ENCODE measurements around the gene DLX2.

DLX2 gene

GRCh38 chr2:172094294-172095145, 8.2 kb downstream of the DLX2 start:
- no peak for DNase-seq (ENCODE audit: low read depth in 3 of 3, low spot score in 1 of 3)

GRCh38 chr2:172093416-172094293, 9.0 kb downstream of the DLX2 start:
- no peak for DNase-seq (ENCODE audit: low read depth in 3 of 3, low spot score in 1 of 3)

DNA sequence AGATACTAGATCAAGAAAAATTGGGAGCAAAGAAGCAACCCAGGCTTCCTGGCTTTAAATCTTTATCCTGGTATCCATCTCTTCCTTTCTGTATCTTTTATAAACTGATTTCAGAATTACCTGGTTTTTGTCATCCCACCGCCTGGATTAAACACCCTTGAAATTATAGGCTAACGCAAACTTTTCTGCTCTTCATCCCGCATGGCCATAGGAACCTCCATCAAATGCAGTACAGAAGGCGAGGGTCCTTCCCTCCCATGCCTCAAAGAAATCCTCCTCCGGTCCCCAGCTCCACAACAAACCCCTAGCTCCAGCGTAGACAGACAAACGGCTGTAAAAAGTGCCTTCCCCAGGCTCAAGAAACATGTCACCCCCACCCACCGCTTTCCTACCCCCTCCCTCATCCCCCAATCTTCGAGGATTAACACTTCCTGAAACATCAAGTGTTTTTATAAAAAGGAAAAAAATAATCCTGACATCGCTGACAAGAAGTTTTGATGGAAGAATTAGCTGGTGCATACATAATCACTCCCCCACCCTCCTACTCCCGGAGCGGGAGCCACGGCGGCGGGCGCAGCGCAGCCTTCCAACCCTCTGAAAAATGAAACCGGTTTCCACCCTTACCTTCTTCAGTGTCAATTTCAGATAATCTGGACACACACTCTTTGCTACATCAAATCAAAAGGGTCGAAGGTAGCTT, 9.8 kb downstream of the DLX2 start:
- DNase-seq (ENCODE audit: low read depth in 3 of 3, low spot score in 1 of 3), result no peak

DNA sequence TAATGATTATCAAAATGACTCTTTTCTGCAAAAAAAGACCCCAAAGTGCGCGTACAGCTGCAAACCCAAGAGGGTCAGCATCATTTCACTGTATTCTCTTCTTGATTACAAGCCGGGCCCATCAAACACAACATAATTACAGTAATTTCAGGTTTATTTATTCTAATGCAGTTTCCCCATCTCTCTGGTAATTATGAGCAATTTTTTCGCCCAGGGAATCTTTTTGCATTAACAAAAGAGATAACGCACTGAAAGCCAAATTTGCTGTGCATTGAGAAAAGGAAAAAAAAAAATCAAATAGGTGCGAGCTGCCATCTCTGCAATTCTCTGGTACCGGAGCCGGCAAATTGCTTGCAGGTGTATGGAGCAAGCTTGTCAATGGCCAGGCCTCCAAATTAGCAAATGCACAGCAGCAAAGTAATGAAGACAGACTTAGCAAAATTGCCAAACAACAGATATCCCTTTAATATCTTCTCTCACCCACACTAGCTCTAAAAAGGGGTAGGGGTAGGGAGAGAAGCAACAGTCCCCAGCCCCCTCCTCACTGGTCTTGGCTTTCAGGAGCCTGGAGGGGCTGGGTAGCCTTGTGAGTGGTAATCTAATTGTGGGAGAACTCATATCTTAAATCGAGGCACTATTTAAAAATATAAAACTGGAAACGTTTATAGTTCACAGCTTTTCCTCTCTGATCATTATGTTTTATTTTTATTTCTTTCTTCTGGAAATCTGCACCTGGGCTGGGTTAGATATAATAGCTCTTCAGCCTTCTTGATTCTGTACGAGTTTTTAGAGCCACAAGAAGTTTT, 10.7 kb downstream of the DLX2 start:
- no peak for DNase-seq (ENCODE audit: low read depth in 3 of 3, low spot score in 1 of 3)

DNA sequence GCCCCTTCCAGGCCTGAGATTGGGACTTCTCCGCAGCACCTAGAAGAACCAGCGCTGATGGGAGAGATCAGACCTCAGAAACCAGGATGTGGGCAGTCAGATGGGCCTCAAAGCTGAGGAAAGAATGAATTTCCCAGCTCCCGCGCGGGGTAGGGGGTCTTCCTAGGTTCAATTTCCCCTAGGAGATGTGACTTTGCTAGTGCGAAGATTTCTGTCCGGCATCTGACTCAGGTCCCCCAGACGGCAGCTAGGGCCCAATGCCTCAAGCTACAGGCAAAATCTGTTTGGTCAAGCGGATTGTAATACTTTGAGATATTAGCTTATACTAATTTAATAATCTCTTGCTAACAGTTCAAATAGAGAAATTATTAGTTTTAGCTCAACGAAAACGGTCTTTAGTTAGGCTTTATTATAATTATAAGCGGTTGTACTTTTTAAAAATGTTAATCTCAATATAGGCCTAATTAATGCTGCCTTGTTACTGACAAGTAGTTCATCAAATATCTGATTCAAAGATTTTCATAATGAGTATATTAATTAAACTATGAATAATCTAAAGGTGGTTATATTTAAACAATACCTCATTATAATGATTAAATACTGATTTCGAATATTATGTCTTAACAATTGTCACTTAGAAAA, 11.6 kb downstream of the DLX2 start:
- DNase-seq (ENCODE audit: low read depth in 3 of 3, low spot score in 1 of 3), result no peak

- DNase-seq (ENCODE audit: low read depth in 3 of 3, low spot score in 1 of 3), result no peak
Observed at GRCh38 chr2:172090044-172090961, 12.4 kb downstream of the DLX2 start.

- no peak for DNase-seq (ENCODE audit: low read depth in 3 of 3, low spot score in 1 of 3)
Observed at GRCh38 chr2:172089633-172090032, 13.1 kb downstream of the DLX2 start.

- DNase-seq (ENCODE audit: low read depth in 3 of 3, low spot score in 1 of 3), result no peak
Observed at GRCh38 chr2:172089005-172089504, 13.6 kb downstream of the DLX2 start.

GRCh38 chr2:172088245-172089004, 14.3 kb downstream of the DLX2 start:
- no peak for DNase-seq (ENCODE audit: low read depth in 3 of 3, low spot score in 1 of 3)

DNA sequence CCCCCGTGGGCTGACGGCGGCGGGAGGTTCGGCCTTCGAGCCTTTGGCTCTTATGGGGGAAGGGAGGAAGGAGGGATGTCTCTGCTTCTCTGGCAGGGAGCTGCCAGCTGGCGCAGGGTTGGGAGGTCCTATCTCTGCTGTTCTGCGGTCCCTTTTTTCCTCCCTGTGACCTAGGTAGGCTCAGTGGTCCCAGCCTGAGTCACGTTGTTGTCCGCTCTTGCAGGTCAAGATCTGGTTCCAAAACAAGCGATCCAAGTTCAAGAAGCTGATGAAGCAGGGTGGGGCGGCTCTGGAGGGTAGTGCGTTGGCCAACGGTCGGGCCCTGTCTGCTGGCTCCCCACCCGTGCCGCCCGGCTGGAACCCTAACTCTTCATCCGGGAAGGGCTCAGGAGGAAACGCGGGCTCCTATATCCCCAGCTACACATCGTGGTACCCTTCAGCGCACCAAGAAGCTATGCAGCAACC, 14.9 kb downstream of the DLX2 start:
- DNase-seq (ENCODE audit: low read depth in 3 of 3, low spot score in 1 of 3), result no peak

DNA sequence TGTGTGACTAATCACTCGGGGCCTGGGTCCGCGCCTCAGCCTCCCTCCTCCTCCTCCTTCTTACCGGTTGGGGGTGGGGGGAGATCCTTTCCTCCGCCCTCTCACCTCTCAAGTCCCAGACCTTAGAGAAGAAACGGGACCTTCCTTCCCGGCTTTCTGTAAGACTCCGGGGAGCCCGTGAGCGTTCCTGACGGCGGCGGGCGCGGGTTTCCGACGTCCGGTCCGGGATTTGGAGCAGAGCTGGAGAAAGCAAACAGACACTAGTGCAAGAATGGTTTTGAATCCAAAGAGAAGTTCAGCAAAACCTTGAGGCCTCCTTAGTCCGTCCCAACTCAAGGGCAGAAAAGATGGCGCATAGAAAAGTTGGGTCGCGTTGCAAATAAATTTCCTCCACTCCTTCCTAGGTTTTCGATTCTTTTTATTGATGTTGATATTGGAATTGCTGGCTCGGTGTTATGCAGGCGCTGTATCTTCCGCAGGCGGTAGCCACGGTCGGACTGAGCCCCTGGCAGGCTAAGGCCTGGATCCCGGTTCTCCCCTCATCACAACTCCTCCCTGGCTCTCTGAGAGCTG, 15.4 kb downstream of the DLX2 start:
- DNase-seq (ENCODE audit: low read depth in 3 of 3, low spot score in 1 of 3), result no peak

DNA sequence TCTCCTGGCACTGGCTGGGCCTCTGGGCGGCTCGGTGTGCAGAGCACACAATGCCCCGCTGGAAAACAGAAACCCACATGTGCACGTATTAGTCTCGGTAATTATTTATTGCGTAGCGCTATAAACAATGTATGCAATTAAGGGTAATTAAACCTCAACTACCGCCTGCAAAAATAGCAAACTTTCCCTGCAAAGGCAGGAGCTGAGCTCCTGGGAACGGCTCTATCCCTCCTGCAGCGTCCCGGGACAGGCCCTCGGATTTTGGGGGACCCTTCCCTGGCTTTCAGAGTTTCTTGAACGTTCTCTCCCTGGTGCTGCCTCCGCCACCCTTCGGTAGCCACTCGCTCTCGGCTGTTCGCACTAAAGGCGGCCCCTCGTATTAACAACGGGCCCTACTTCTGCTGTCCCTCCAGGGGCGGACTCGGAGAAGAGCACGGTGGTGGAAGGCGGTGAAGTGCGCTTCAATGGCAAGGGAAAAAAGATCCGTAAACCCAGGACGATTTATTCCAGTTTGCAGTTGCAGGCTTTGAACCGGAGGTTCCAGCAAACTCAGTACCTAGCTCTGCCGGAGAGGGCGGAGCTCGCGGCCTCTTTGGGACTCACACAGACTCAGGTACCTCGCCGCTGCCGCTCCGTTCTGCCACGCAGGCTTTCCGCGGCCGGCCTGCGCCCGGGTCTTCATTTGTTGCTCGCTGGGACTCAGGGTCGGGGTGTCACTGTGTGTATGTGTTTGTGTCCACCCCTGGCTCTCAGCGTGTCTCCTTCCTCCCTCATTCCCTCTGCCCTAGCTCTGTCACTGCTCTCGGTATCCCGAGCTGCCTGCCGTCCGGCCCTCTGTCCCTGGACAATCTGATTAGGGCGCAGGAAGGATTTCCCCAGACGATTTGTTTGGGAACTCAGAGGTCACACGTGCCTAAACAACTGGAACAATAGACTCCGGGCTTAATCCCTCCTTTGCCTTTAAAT, 16.2 kb downstream of the DLX2 start:
- no peak for DNase-seq (ENCODE audit: low read depth in 3 of 3, low spot score in 1 of 3)

GRCh38 chr2:172085460-172086159, 17.1 kb downstream of the DLX2 start, which contains the start of gene DLX1:
Gene DLX1, plus strand, starts transcription at chr2:172085507. Its CDS starts 171 bp downstream, at chr2:172085678.
- DNase-seq (ENCODE audit: low read depth in 3 of 3, low spot score in 1 of 3), result no peak

DNA sequence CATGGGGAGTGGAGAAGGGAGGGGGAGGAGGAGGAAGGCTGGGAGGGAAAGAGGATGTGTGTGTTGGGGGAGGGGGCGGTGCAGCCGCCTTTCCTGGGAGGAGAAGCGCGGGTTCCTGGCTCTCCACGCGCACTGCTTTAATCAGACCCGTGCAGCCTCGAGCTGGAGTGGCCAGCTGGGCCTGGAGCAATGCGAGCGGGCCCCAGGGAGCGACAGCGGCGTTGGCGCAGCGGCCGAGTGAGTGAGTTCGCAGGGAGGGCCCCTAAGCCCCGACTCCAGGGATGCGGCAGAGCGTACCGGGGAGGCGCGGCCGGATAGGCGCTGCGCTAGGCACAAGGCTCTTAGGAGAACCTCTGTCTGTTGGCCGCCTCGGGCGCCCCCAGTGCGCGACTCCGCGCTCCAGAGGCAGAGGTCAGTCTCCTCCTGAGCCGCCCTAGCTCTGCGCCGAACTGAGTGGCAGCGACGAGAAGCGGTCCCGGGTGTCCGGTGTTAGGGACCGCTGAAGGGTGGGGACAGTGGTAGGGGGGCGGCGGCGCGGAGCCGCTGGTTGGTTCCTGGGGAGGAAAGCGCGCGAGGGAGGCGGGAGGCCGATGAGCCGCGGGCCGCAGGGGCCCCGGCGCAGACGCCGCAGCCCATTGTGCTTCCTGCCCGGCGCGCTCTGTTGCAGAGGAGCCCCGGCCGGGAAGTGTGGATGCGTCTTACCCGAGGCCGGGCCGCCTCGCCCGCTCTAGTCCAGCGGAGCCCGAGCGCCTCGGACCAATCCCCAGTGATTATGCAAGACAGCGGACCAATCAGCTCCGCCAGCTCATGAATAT, 17.8 kb downstream of the DLX2 start:
- no peak for DNase-seq (ENCODE audit: low read depth in 3 of 3, low spot score in 1 of 3)

DNA sequence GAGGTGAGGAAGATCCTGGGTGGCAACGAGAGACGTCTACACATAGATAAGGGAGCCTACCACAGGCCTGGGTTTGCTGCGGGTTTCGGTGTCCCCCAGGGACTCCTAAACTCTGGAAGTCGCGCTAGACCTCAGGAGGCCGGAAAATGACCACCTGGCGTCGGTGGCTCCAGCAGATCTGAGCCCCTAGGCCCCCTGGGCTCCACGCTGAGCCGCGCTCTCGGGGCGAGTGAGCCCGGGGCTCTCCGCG, 18.4 kb downstream of the DLX2 start:
- DNase-seq (ENCODE audit: low read depth in 3 of 3, low spot score in 1 of 3), result no peak

All from stimulated activated CD4-positive, alpha-beta T cell treated with anti-CD3 and anti-CD28 coated beads, TNF-alpha, amount 100 ng/mL, for 1 hour (primary cell).